HepG2 (cell line): ENCODE results near the gene RPL23. TPM values are rescaled to one million over a fixed set of nuclear protein-coding genes. Genes with fewer than 3 reads are reported as not detected.
A peak's percentile ranks its signal among the peaks of the same experiment; 100 is the strongest.

ENCODE experiments used
- BCL6 ChIP-seq: IDR thresholded peaks from 2 replicates; pipeline ENCODE4 v1.6.1; 2016; ENCODE audit warnings: missing genetic modification reagents, missing compliant biosample characterization
- CC2D1A ChIP-seq: sonication (generic); formaldehyde crosslinking; IDR thresholded peaks from 2 replicates; pipeline ENCODE4 v1.8.1; 2023; ENCODE audit warnings: mild to moderate bottlenecking, missing genetic modification reagents
- CREM ChIP-seq, 2 experiments: sonication (generic) in 1 of 2; formaldehyde crosslinking in 1 of 2; IDR thresholded peaks; 2 replicates each; pipeline versions ENCODE4 v1.4.0 to v1.6.1; 2016 to 2020; ENCODE audit warnings: antibody characterized with exemption in 1 of 2, mild to moderate bottlenecking in 1 of 2, missing genetic modification reagents in 1 of 2
- ETV6 ChIP-seq: sonication (generic); formaldehyde crosslinking; conservative IDR thresholded peaks from 2 replicates; pipeline ENCODE4 v1.4.0; 2020; ENCODE audit warnings: missing genetic modification reagents
- HNF4G ChIP-seq, 2 experiments: sonication (generic) in 1 of 2; formaldehyde crosslinking in 1 of 2; IDR thresholded peaks; 2 replicates each; pipeline versions ENCODE4 v1.4.0 to v1.6.1; 2011 to 2020; ENCODE audit warnings: borderline replicate concordance in 2 of 2, low read depth in 2 of 2, mild to moderate bottlenecking in 2 of 2, low read length in 1 of 2, missing genetic modification reagents in 1 of 2, moderate library complexity in 1 of 2
- JDP2 ChIP-seq: sonication (generic); formaldehyde crosslinking; IDR thresholded peaks from 2 replicates; pipeline ENCODE4 v1.8.1; 2022; ENCODE audit warnings: missing genetic modification reagents, borderline replicate concordance
- KLF6 ChIP-seq: IDR thresholded peaks from 2 replicates; pipeline ENCODE4 v1.8.0; 2016; ENCODE audit warnings: missing biosample characterization, missing genetic modification reagents
- MED1 ChIP-seq: sonication (generic); formaldehyde crosslinking; IDR thresholded peaks from 2 replicates; pipeline ENCODE4 v1.4.0; 2020; ENCODE audit warnings: missing genetic modification reagents
- MED8 ChIP-seq: sonication (generic); formaldehyde crosslinking; IDR thresholded peaks from 2 replicates; pipeline ENCODE4 v1.8.1; 2023; ENCODE audit warnings: mild to moderate bottlenecking, missing genetic modification reagents; ENCODE audit not compliant: insufficient replicate concordance
- MTF1 ChIP-seq: sonication (generic); formaldehyde crosslinking; IDR thresholded peaks from 2 replicates; pipeline ENCODE4 v1.5.0; 2020; ENCODE audit warnings: missing genetic modification reagents
- POLR2AphosphoS5 ChIP-seq: IDR thresholded peaks from 2 replicates; pipeline ENCODE4 v1.6.1; 2012; ENCODE audit warnings: low read depth, low read length
- RAD51 ChIP-seq: fragments of 450-650 bp; IDR thresholded peaks from 2 replicates; pipeline ENCODE4 v1.6.1; 2016; ENCODE audit warnings: borderline replicate concordance
- SIX1 ChIP-seq: sonication (generic); formaldehyde crosslinking; IDR thresholded peaks from 2 replicates; pipeline ENCODE4 v1.4.0; 2020; ENCODE audit warnings: missing genetic modification reagents, borderline replicate concordance
- TMF1 ChIP-seq: sonication (generic); formaldehyde crosslinking; IDR thresholded peaks from 2 replicates; pipeline ENCODE4 v1.8.1; 2022; ENCODE audit warnings: low read depth, missing genetic modification reagents
- ZFP90 ChIP-seq: sonication (generic); formaldehyde crosslinking; IDR thresholded peaks from 2 replicates; pipeline ENCODE4 v1.8.0; 2022; ENCODE audit warnings: missing genetic modification reagents, mild to moderate bottlenecking, inconsistent platforms, borderline replicate concordance
- ZNF207 ChIP-seq: fragments of 450-650 bp; IDR thresholded peaks from 2 replicates; pipeline ENCODE4 v1.6.1; 2016; ENCODE audit warnings: antibody characterized with exemption, borderline replicate concordance
- polyA plus RNA-seq, 8 experiments: library from polyadenylated mRNA; depleted of rRNA in 3 of 8; stranded (reverse) in 7 of 8; unstranded in 1 of 8; fragments of >200 nt; fragmentation: Illumina TruSeq in 4 of 8; extraction: Trizol in 4 of 8; gene quantifications; 2 replicates each; pipeline versions ENCODE4 v1.2.1 to v1.2.3, GENCODE V29; 2011 to 2016; ENCODE audit warnings: low read depth in 4 of 8, missing spikeins in 1 of 8, mixed read lengths in 1 of 8; ENCODE audit not compliant: insufficient read depth in 1 of 8
- total RNA-seq, 5 experiments: library from RNA; depleted of rRNA; stranded (reverse); fragments of >200 nt; fragmentation: Illumina TruSeq; extraction: Trizol; gene quantifications; 2 replicates each; pipeline ENCODE4 v1.2.3, GENCODE V29; 2016; ENCODE audit warnings: low read depth in 1 of 5
- TF ChIP-seq, protein P1 (sequence below): sonication (generic); formaldehyde crosslinking; IDR thresholded peaks from 2 replicates; pipeline ENCODE4 v1.8.0; 2022; ENCODE audit warnings: low read depth, missing genetic modification reagents
- TF ChIP-seq, protein P2 (sequence below): sonication (generic); formaldehyde crosslinking; IDR thresholded peaks from 2 replicates; pipeline ENCODE4 v1.8.0; 2022; ENCODE audit warnings: mild to moderate bottlenecking, missing genetic modification reagents, moderate library complexity
- TF ChIP-seq, protein P3 (sequence below): sonication (generic); formaldehyde crosslinking; IDR thresholded peaks from 2 replicates; pipeline ENCODE4 v1.4.0; 2020; ENCODE audit warnings: missing genetic modification reagents

Gene RPL23
- total and polyA plus RNA-seq, 2 of the 13 experiments (the other 11 are each of a cell fraction or from before 2014, with no cell fraction given) = 2,790 to 4,860 TPM

DNA sequence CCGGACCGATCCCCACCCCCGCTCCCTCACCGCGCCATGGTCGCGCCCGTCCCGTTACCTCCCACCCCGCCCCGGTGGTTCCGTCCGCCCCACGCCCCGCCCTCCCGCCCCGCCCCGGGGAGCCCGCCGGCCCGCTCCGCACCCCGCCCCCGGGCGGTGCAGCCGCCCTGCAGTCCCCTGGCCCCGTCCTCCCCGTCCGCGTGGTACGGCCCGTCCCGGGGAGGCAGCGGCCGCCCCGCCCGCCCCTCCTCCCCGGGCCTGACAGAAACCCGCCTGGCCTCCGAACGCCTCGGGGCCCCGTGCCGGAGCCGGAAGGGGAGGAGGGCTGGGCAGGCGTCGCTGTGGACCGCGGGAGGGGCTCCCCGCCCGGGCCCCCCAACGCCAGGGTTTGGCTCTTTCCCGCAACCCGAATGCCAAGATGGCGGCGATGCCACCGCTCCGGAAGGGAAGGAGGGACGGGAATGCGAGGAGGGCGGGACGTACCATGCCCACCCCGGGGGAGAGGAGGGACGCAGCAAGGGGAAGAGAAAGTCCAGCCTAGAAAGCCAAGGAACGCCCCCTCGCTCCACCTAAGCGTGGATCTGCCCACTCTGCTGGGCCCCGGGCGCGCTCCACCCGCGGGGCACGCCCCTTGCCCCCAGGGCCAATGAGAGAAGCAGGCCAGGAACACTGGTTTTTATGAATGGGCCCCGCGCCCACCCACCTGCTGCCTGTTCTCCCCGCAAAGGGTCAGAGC is 53.9 kb downstream of the RPL23 start, which contains the start of gene PIP4K2B (continued):
- TF ChIP-seq, protein P1, sequence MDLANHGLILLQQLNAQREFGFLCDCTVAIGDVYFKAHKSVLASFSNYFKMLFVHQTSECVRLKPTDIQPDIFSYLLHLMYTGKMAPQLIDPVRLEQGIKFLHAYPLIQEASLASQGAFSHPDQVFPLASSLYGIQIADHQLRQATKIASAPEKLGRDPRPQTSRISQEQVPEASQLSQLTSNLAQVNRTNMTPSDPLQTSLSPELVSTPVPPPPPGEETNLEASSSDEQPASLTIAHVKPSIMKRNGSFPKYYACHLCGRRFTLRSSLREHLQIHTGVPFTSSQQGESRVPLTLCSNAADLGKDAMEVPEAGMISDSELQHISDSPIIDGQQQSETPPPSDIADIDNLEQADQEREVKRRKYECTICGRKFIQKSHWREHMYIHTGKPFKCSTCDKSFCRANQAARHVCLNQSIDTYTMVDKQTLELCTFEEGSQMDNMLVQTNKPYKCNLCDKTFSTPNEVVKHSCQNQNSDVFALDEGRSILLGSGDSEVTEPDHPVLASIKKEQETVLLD = peak; percentile 97
- TF ChIP-seq KLF6 (CRISPR knock-in tag) (peak; percentile 47; the same call in 1 of the 2 replicates), CC2D1A (CRISPR knock-in tag) (no peak), TMF1 (CRISPR knock-in tag) (no peak), MTF1 (CRISPR knock-in tag) (no peak), HNF4G (IDR thresholded peaks at IDR 0.05; ENCODE audit: borderline replicate concordance, low read depth, low read length) (peak; percentile 36; the same call in 1 of the 2 replicates), HNF4G (CRISPR knock-in tag; IDR thresholded peaks at IDR 0.05; ENCODE audit: borderline replicate concordance, low read depth) (peak; percentile 65), JDP2 (CRISPR knock-in tag) (no peak), POLR2AphosphoS5 (peak; percentile 69), ZNF207 (no peak), RAD51 (no peak), CREM (IDR thresholded peaks at IDR 0.05) (peak; percentile 60; the same call in 1 of the 2 replicates), CREM (CRISPR knock-in tag; IDR thresholded peaks at IDR 0.05) (no peak), ETV6 (CRISPR knock-in tag) (no peak), MED8 (CRISPR knock-in tag) (peak; percentile 77), ZFP90 (CRISPR knock-in tag) (peak; percentile 96), SIX1 (CRISPR knock-in tag) (no peak; the same call in 1 of the 2 replicates), MED1 (CRISPR knock-in tag) (peak; percentile 86), BCL6 (peak; percentile 72; the same call in 1 of the 2 replicates)
- TF ChIP-seq, protein P2, sequence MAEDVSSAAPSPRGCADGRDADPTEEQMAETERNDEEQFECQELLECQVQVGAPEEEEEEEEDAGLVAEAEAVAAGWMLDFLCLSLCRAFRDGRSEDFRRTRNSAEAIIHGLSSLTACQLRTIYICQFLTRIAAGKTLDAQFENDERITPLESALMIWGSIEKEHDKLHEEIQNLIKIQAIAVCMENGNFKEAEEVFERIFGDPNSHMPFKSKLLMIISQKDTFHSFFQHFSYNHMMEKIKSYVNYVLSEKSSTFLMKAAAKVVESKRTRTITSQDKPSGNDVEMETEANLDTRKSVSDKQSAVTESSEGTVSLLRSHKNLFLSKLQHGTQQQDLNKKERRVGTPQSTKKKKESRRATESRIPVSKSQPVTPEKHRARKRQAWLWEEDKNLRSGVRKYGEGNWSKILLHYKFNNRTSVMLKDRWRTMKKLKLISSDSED (CRISPR knock-in tag) = no peak
- TF ChIP-seq, protein P3, sequence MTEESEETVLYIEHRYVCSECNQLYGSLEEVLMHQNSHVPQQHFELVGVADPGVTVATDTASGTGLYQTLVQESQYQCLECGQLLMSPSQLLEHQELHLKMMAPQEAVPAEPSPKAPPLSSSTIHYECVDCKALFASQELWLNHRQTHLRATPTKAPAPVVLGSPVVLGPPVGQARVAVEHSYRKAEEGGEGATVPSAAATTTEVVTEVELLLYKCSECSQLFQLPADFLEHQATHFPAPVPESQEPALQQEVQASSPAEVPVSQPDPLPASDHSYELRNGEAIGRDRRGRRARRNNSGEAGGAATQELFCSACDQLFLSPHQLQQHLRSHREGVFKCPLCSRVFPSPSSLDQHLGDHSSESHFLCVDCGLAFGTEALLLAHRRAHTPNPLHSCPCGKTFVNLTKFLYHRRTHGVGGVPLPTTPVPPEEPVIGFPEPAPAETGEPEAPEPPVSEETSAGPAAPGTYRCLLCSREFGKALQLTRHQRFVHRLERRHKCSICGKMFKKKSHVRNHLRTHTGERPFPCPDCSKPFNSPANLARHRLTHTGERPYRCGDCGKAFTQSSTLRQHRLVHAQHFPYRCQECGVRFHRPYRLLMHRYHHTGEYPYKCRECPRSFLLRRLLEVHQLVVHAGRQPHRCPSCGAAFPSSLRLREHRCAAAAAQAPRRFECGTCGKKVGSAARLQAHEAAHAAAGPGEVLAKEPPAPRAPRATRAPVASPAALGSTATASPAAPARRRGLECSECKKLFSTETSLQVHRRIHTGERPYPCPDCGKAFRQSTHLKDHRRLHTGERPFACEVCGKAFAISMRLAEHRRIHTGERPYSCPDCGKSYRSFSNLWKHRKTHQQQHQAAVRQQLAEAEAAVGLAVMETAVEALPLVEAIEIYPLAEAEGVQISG (CRISPR knock-in tag) = peak; percentile 90
